Measurements from ENCODE around the gene PPFIBP2.

DNA sequence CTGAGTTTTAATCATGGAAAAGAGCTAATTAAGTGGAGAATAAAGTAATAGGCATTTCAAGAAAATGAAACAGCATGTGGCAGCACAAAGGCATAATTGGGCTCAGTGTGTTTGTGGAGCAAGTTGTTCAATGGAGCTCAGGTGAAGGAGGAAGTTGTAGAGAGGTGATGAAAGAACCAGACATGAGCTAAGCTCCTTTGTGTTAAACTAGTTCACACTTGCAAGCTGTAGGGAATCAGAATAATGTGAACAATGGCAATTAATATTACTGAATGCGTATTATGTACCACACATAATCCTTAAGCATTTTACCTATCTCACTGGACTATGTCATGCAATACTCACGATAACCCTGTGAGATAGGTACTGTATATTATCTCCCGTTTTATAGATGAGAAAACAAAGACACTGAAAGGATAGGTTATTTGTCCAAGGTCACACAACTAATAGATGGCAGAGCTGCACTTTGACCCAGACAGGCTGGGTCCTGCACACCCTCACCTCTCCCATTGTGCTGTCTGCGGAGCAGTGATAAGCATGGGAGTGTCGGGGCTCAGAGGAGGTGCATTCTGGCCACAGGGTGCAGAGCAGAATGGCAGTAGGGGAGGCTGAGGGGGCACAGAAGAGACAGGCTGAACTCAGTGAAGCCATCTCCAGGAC lies 19.6 kb upstream of the PPFIBP2 start:
- TF ChIP-seq, protein P1, sequence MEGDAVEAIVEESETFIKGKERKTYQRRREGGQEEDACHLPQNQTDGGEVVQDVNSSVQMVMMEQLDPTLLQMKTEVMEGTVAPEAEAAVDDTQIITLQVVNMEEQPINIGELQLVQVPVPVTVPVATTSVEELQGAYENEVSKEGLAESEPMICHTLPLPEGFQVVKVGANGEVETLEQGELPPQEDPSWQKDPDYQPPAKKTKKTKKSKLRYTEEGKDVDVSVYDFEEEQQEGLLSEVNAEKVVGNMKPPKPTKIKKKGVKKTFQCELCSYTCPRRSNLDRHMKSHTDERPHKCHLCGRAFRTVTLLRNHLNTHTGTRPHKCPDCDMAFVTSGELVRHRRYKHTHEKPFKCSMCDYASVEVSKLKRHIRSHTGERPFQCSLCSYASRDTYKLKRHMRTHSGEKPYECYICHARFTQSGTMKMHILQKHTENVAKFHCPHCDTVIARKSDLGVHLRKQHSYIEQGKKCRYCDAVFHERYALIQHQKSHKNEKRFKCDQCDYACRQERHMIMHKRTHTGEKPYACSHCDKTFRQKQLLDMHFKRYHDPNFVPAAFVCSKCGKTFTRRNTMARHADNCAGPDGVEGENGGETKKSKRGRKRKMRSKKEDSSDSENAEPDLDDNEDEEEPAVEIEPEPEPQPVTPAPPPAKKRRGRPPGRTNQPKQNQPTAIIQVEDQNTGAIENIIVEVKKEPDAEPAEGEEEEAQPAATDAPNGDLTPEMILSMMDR (IDR thresholded peaks at IDR 0.05) = no peak
- no peak for TF ChIP-seq POLR2A (IDR thresholded peaks at IDR 0.05)

All from thyroid gland (tissue), 4 donors.